GM23248 (cell line): ENCODE measurements around the gene CEP112.

Source experiments
- EZH2 ChIP-seq: fragments of 200-600 bp; sonication (generic); IDR thresholded peaks from 2 replicates; pipeline ENCODE4 v1.6.1; 2018; ENCODE audit warnings: antibody characterized with exemption, mild to moderate bottlenecking; ENCODE audit not compliant: insufficient read depth, poor library complexity, severe bottlenecking
- EZH2phosphoT487 ChIP-seq: fragments of 200-600 bp; sonication (generic); IDR thresholded peaks from 2 replicates; pipeline ENCODE4 v1.6.1; 2018; ENCODE audit warnings: antibody characterized with exemption, moderate library complexity, mild to moderate bottlenecking, low read depth; ENCODE audit not compliant: insufficient read depth

GRCh38 chr17:65707780-65708179, 484.2 kb downstream of the CEP112 start:
- TF ChIP-seq EZH2: no peak
- no peak for TF ChIP-seq EZH2phosphoT487
